ENCODE results near the gene RBM20.

DNA sequence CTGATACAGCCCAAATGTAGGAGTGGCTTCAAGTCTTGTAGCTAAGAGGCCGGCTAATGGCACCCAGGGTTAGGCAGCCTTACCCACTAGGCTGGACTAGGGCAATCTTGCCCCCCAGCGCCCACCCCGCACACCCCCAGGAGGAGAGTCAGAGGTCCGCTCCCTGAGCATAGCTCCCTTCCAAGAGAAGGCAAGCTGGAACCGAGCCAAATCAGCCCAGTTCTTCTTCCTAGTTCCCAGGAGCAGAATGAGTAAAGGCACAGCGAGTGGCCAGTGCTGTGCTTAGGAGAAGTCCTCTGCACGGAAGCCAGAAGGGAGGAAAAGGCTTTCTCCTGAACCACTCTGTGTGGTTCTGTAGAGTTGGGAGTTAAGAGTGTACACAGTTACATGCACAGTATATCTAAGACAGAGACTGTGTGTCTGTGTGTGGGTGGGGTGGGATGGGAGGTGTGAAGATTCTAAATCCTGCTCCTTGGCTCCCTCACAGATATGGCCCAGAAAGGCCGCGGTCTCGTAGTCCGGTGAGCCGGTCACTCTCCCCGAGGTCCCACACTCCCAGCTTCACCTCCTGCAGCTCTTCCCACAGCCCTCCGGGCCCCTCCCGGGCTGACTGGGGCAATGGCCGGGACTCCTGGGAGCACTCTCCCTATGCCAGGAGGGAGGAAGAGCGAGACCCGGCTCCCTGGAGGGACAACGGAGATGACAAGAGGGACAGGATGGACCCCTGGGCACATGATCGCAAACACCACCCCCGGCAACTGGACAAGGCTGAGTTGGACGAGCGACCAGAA lies 167.8 kb downstream of the RBM20 start:
- no peak for TF ChIP-seq POLR2AphosphoS5 (IDR thresholded peaks at IDR 0.05; ENCODE audit: low read depth, low read length)
- TF ChIP-seq, protein P1, sequence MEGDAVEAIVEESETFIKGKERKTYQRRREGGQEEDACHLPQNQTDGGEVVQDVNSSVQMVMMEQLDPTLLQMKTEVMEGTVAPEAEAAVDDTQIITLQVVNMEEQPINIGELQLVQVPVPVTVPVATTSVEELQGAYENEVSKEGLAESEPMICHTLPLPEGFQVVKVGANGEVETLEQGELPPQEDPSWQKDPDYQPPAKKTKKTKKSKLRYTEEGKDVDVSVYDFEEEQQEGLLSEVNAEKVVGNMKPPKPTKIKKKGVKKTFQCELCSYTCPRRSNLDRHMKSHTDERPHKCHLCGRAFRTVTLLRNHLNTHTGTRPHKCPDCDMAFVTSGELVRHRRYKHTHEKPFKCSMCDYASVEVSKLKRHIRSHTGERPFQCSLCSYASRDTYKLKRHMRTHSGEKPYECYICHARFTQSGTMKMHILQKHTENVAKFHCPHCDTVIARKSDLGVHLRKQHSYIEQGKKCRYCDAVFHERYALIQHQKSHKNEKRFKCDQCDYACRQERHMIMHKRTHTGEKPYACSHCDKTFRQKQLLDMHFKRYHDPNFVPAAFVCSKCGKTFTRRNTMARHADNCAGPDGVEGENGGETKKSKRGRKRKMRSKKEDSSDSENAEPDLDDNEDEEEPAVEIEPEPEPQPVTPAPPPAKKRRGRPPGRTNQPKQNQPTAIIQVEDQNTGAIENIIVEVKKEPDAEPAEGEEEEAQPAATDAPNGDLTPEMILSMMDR (IDR thresholded peaks at IDR 0.05): no peak

Measured in Panc1 (cell line).